Brain (organoid and tissue), 1 donor: ENCODE measurements around the gene TTC16. TPM values are rescaled to one million over a fixed set of nuclear protein-coding genes. Genes with fewer than 3 reads are reported as not detected.

Source experiments
- polyA plus RNA-seq: library from polyadenylated mRNA; stranded (reverse); fragments of 350-450 nt; fragmentation: Illumina TruSeq; extraction: RNeasy Lipid Tissue Mini Kit (QIAGEN cat#74804); gene quantifications from one replicate; pipeline ENCODE4 v1.2.3, GENCODE V29; 2015; ENCODE audit warnings: low read depth, low replicate concordance; ENCODE audit not compliant: insufficient read depth

TTC16 gene
- polyA plus RNA-seq, 1 donor from 2014 or later, result not detected

Other genes with a start within 250 kb of the TTC16 start
- 298 TPM for gene STXBP1, start 103.8 kb upstream of the TTC16 start, polyA plus RNA-seq
- gene CFAP157, start 9.1 kb upstream of the TTC16 start, polyA plus RNA-seq, result not detected
- 16.8 TPM for gene PTRH1, start 416 bp upstream of the TTC16 start, polyA plus RNA-seq
- 22.1 TPM for gene TOR2A, start 19.2 kb downstream of the TTC16 start, polyA plus RNA-seq
- gene SH2D3C, start 62.6 kb downstream of the TTC16 start, polyA plus RNA-seq, result 32.2 TPM
- 68.6 TPM for gene CDK9, start 70.0 kb downstream of the TTC16 start, polyA plus RNA-seq
- 55.8 TPM for gene FPGS, start 86.8 kb downstream of the TTC16 start, polyA plus RNA-seq
- gene ENG, start 138.6 kb downstream of the TTC16 start, polyA plus RNA-seq, result 47.3 TPM
- gene AK1, start 161.6 kb downstream of the TTC16 start, polyA plus RNA-seq, result 245 TPM
- 83.6 TPM for gene ST6GALNAC6, start 183.5 kb downstream of the TTC16 start, polyA plus RNA-seq
- gene ST6GALNAC4, start 201.0 kb downstream of the TTC16 start, polyA plus RNA-seq, result 19.2 TPM
- 2.4 TPM for gene PIP5KL1, start 214.7 kb downstream of the TTC16 start, polyA plus RNA-seq
- 144 TPM for gene DPM2, start 221.8 kb downstream of the TTC16 start, polyA plus RNA-seq